Measurements from ENCODE around the gene SAFB2. TPM values are rescaled to one million over a fixed set of nuclear protein-coding genes. Genes with fewer than 3 reads are reported as not detected.
A peak's percentile ranks its signal among the peaks of the same experiment; 100 is the strongest.

SAFB2 gene
- polyA plus RNA-seq, 1 of the 3 experiments (the other 2 are of a cell fraction), result 37.7 TPM

DNA sequence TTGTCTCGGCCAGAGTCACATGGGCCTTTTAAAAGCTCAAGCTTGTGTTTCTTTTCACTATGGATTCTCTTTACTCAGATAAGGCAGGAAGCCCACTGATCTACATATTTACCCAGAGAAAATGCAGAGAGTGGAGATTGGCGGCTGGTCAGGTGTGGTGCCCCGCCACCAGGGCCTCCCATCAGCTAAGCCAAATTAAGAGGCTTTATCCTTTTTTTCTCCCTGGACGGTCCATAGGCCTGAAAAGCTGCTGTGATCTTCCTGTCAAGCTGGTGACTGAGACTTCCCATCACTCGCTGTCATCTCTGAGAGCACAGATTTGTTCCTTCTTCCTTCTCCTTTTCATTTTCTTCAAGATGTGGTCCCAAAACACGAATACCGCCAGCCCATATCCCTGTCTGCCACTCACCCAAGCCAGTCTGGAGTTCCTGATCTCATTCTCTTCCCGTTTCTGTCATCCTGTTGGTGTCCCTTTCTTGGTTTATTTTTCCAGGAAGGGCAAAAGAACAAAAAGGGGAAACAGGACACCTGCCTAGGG is 2.2 kb upstream of the SAFB2 start (continued):
- TF ChIP-seq RCOR1 (IDR thresholded peaks at IDR 0.05; ENCODE audit: low read length), result no peak

DNA sequence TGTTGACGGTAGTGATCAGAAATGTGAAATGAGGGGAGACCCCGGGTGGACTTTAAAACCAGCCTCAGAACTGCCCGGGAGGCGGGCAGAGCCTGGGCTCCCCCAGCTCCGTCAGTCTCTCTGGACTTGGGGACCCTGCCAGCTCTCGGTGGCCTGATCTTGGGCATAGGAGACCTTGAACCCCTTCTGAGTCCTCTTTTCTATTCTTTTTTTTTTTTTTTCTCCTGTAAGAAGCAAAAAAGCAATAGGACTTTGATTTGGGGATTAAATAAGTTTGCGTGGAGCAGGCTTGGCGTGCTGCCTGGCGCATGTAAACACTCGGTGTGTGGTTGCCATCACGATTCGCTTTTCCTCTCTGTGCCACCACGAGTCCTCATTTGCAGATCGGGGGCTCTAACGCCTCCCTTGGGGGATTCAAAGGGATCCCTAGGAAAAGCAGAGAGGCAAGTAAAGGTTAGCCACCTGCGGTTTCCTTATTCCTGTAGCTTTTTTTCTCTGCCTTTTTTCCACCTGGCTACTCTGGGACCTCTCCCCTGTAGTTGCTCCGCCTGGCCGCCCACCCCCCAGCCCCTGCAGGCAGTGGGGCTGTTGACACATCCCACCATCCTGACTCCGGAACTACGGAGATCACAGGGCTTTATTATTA is 1.6 kb upstream of the SAFB2 start:
- no peaks in the 10 kb centered on the region for H3K9me3 ChIP-seq
- peak; percentile 35 for DNase-seq
- TF ChIP-seq SMC3 (IDR thresholded peaks at IDR 0.05; ENCODE audit: low read depth, low read length) (no peak), EZH2phosphoT487 (IDR thresholded peaks at IDR 0.05; ENCODE audit: borderline replicate concordance, low read depth) (no peak), FOSL2 (IDR thresholded peaks at IDR 0.05; ENCODE audit: borderline replicate concordance, low read depth) (no peak), ELF1 (IDR thresholded peaks at IDR 0.05) (no peak), EP300 (IDR thresholded peaks at IDR 0.05; ENCODE audit: borderline replicate concordance in 1 of 2, low read depth in 1 of 2, low read length in 1 of 2) (no peak), NFIC (IDR thresholded peaks at IDR 0.05; ENCODE audit: borderline replicate concordance) (no peak), TCF12 (IDR thresholded peaks at IDR 0.05) (no peak), SIN3A (IDR thresholded peaks at IDR 0.05; ENCODE audit: borderline replicate concordance, low read depth, low read length) (0 out of 2 replicates have a peak, but pooled peaks have one; percentile 15), MAX (IDR thresholded peaks at IDR 0.05; ENCODE audit: low read depth) (0 out of 2 replicates have a peak, but pooled peaks have one; percentile 20), RFX5 (IDR thresholded peaks at IDR 0.05; ENCODE audit: low read length) (no peak), MXI1 (IDR thresholded peaks at IDR 0.05; ENCODE audit: low read depth, low read length) (peak; percentile 77)
- TF ChIP-seq, protein P1, sequence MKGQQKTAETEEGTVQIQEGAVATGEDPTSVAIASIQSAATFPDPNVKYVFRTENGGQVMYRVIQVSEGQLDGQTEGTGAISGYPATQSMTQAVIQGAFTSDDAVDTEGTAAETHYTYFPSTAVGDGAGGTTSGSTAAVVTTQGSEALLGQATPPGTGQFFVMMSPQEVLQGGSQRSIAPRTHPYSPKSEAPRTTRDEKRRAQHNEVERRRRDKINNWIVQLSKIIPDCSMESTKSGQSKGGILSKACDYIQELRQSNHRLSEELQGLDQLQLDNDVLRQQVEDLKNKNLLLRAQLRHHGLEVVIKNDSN (IDR thresholded peaks at IDR 0.05; ENCODE audit: borderline replicate concordance, low read depth), result no peak
- peak overlapping the region; percentile 25 to 92; a peak in 3 of 4 replicates for H3K27ac ChIP-seq (ENCODE audit: low read depth in 2 of 2, low read length in 1 of 2)
- peaks cover 53% of the 10 kb centered on the region for H4K20me1 ChIP-seq (ENCODE audit: insufficient read depth)
- peak overlapping the region; percentile 96 for H3K9ac ChIP-seq
- H3K4me3 ChIP-seq (ENCODE audit: low read depth in 2 of 2, low read length in 1 of 2), result peak overlapping the region; percentile 93 to 98
- no peaks in the 10 kb centered on the region for H3F3A ChIP-seq (replicated peaks; ENCODE audit: insufficient read depth)
- no peaks in the 10 kb centered on the region for H3K27me3 ChIP-seq (ENCODE audit: insufficient read depth)
- 4% methylated on average over 18 of the region's 20 CpGs for WGBS (ENCODE audit: low lambda C conversion rate)
- H3K4me2 ChIP-seq, result peak overlapping the region; percentile 85
- H3K9me2 ChIP-seq, result no peaks in the 10 kb centered on the region
- H3K36me3 ChIP-seq (replicated peaks in 1 of 2; ENCODE audit: control insufficient read depth in 1 of 2, insufficient read depth in 2 of 2, low read length in 1 of 2), result peaks cover 51 to 57% of the 10 kb centered on the region in 2 experiments
- ChIA-PET CTCF (no interaction called here), POLR2A (no interaction called here)
- H2AFZ ChIP-seq (ENCODE audit: low read depth), result no peak overlapping the region
- H3K4me1 ChIP-seq (ENCODE audit: control insufficient read depth in 1 of 2, insufficient read depth in 2 of 2, low read depth in 1 of 2, low read length in 1 of 2), result peaks cover 10 to 34% of the 10 kb centered on the region in 2 experiments; a peak in 3 of 4 replicates
- peaks cover 96% of the 10 kb centered on the region for H3K79me2 ChIP-seq (ENCODE audit: insufficient read depth)
